MV-4-11 (cell line): ENCODE data around the gene PIEZO1.

ENCODE experiments used
- DNase-seq: peaks from one replicate; lab custom pipeline; 2025; lab: John Stamatoyannopoulos, UW

Gene PIEZO1

DNA sequence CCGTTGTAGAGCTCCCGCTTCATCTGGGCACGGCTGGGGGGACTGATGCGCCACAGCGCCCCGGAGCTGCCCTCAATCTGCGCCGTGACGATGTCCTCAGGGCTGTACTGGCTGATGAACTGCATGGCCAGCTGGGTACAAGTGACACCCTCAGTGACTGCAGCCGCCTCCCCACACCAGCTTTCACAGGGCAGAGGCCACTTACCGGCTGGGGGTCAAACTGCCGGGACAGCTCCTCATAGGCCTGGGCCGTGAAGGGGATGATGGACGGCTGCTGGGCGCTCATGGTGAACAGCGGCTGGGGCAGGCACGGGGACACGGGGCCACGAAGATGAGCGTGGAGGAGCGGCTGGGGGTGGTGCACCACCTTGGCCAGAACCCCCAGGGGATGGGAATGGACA lies 68.4 kb downstream of the PIEZO1 start:
- no peak for DNase-seq

GRCh38 chr16:88716201-88716600 lies 68.8 kb downstream of the PIEZO1 start:
- DNase-seq: no peak

- DNase-seq: no peak
These were observed 69.5 kb downstream of the PIEZO1 start for GRCh38 chr16:88715312-88716190.

GRCh38 chr16:88714420-88715302 lies 70.4 kb downstream of the PIEZO1 start:
- no peak for DNase-seq

DNA sequence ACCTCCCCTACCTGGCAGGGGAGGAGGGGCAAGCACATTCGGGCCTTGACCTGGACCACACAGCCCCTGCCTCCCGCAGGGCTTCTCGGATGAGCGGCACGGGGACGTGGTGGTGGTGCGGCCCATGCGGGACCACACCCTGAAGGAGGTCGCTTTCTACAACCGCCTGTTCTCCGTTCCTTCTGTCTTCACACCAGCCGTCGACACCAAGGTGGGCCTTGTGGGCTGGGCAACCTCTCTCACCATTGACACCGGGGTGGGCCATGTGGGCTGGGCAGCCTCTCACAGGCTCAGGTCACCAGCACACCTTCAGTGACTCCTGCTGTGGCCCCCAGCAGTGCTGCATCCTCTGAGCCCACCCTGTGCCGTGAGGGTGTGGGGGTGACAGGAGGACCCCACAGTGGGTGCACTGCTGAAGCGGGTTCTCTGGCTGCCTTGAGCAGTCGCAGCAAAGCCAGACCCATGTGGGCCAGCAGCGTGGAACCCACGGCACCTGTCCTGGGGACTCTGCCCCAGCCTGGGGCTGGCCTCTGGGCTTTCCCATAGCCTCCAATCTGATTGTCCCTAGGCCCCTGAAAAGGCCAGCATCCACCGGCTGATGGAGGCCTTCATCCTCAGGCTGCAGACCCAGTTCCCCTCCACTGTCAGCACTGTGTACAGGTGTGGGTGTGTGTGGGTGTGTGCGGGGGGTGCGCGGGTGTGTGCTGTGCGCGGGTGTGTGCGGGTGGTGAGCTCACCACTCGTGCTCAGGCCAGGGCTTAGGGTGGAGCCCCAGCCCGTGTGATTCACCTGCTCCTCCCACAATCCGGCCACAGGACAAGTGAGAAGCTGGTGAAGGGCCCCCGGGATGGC lies 71.2 kb downstream of the PIEZO1 start:
- no peak for DNase-seq

GRCh38 chr16:88713054-88713453 lies 72.0 kb downstream of the PIEZO1 start:
- DNase-seq: no peak

DNA sequence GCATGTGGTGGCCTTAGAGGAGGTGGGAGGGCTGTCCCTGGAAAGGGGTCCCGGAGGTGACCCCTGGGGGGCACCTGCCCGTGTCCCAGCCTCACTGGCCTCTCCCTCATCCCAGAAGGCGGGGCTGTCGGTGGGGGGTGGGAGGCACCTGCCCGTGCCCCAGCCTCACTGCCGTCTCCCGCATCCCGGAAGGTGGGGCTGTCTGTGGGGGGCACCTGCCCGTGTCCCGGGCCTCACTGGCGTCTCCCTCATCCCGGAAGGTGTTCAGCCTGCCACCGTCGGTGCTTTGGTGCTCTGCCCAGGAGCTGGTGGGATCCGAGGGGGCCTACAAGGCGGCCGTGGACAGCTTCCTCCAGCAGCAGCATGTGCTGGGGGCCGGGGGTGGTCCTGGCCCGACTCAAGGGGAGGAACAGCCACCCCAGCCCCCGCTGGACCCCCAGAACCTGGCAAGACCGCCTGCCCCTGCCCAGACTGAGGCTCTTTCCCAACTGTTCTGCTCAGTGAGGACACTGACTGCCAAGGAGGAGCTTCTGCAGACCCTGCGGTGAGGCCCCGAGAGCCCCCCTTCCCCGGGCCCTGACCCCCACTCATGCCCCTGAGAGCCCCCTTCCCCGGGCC lies 72.5 kb downstream of the PIEZO1 start:
- DNase-seq: no peak

- no peak for DNase-seq
These were observed 73.2 kb downstream of the PIEZO1 start for GRCh38 chr16:88711750-88712340.

- no peak for DNase-seq
These were observed 74.5 kb downstream of the PIEZO1 start for GRCh38 chr16:88710556-88710955.

- DNase-seq: no peak
These were observed 77.8 kb downstream of the PIEZO1 start for GRCh38 chr16:88706965-88707826.

- peak; percentile 71 for DNase-seq
These were observed 78.6 kb downstream of the PIEZO1 start, which contains the start of the genes CTU2 and RNF166 for GRCh38 chr16:88706229-88706964. Gene CTU2 (plus strand): TSS chr16:88706503. CDS start chr16:88706531, 28 bp downstream. Gene RNF166 (minus strand): TSS chr16:88706408. CDS start chr16:88706325, 83 bp downstream.

DNA sequence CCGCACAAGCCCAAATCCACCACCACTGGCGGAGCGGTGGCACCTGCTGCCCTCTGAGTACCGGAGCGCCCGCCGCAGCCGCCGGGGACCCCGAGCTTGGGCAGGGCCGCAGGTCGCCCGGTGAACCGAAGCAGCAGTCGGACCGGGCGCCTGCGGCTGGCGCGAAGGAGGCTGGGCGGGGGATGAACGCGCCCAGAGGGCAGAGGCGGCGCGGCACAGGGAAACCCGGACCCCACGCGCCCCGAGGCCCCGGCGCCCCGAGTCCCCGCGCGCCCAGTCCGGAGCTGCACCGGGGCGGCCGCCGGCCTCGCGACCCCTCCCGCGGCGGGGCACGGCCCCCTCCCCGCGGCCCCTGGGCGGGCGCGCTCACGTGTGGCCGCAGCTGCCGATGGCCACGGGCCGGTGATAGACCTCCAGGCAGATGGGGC lies 79.2 kb downstream of the PIEZO1 start:
- DNase-seq: no peak

DNA sequence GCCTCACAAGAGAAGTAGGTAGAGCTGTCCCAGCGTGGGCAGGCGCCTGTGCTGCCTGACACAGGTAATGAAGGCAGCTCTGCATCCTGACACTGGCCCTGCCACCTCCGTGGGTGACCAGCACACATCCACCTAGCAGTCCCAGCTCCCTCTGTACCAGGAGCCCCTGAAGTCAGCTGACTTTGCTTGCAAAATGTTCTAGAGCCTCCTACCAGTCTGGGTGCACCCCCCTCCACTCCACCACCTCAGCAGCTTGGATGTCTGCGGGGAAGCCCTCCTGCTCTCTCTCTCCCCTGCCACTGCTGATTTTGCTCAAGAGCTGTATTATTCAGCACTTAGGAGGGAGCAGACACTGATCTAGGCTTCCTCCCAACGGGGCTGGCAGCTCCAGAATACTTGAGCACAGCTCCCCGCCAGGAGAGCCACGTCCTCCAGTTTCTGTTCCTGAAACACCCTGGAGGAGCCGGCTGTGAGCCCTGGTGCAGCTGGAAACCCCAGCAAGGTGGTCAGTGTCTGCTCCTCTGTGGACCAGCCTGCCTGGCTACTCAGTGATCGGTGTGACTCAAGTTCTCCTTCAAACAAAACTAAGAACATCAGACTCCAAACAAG lies 79.8 kb downstream of the PIEZO1 start:
- DNase-seq: peak; percentile 84

GRCh38 chr16:88703486-88704309 lies 81.3 kb downstream of the PIEZO1 start:
- DNase-seq: peak; percentile 74

- DNase-seq: peak; percentile 52
These were observed 82.4 kb downstream of the PIEZO1 start for GRCh38 chr16:88702371-88703210.

GRCh38 chr16:88701581-88702370 lies 83.2 kb downstream of the PIEZO1 start:
- DNase-seq: no peak
